ENCODE results near the gene ACSF2.

The ACSF2 gene

DNA sequence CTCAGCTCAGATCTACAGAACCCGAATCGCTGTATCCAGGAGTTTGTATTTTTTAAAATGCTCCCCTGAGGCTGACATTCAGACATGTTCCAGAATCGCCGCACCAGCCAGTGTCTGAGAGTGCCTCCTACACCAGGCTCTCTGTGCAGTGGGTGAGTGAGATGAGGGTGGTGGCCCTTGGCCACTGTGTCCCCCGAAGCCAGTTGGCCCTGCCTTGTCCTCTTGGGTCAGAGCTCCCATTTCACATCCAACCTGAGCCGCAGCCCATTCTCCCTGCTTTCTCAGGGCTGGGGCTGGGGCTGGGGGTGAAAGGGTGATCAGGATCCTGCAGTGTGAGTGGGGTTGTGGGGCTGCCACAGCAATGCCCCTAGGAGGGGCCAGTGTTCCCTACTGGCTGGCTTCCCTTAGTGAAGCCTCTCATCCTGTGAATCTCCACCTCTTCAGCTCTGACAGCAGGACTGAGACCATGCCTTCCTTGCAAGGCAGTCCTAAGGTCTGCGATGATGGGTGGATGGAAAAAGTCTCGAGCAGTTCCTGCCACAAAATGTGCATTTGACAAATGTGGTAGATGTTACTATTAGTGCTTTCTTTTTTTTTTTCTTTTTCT lies 69.3 kb downstream of the ACSF2 start:
- Histone ChIP-seq H3K36me3 (ENCODE audit: insufficient read depth, low read length) (no peaks in the 10 kb centered on the region), H3K9me3 (ENCODE audit: control insufficient read depth, insufficient read depth, low read length) (no peaks in the 10 kb centered on the region), H3K4me1 (ENCODE audit: insufficient read depth, low read length) (no peaks in the 10 kb centered on the region), H3K9ac (ENCODE audit: low read depth, low read length) (no peak overlapping the region)

DNA sequence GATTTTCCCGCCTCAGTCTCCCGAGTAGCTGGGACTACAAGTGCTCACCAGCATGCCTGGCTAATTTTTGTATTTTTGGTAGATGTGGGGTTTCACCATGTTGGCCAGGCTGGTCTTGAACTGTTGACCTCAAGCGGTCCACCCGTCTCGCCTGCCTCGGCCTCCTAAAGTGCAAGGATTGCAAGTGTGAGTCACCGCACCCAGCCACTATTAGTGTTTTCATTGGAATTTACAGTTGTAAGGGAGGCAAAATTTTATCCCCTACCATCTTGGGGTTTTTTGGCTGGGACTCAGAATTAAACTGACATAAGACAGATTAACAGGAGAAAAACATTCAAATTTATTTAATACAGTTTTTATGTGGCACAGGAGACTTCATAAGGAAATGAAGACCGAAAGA lies 69.9 kb downstream of the ACSF2 start:
- H3K4me1 ChIP-seq (ENCODE audit: insufficient read depth, low read length): no peaks in the 10 kb centered on the region
- H3K9me3 ChIP-seq (ENCODE audit: control insufficient read depth, insufficient read depth, low read length): no peaks in the 10 kb centered on the region
- H3K9ac ChIP-seq (ENCODE audit: low read depth, low read length): no peak overlapping the region
- H3K36me3 ChIP-seq (ENCODE audit: insufficient read depth, low read length): no peaks in the 10 kb centered on the region

DNA sequence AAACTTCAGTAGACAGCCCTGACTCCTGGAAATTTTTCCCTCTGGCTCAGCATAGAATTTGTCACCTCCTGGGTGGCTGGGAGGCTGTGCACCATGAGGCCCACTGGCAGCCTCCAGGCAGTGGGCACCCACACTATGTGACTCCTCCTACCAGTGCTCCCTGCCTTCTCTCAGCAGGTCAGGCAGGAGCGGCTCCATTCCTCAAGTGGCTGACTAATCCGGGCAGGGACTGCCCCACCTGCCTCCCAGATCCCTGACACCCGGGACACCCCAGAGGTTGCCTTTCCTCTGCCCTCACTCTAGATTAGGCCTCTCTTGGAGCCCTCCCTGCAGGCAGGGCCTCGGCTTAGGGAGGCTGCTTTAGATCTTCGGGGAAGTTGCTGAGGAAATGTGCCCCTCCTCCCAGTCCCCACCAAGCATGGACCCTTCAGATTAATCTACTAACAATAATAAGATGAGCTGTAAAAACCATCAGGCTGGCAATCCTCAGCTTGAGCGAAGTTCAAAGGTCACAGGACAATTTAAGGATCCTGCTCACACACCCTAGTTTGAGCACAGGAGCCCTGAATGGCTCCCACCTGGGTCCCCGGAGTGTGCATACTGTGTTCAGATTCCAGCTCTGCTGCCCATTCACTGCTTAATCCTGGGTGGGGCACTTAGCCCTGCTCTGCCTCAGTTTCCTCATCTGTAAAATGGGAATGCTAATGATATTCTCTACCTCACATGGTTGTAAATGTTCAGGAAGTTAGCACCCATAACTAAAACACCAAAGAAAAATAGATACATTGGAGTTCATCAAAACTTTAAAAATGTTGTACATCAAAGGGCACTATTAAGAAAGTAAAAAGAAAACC lies 72.2 kb downstream of the ACSF2 start:
- Histone ChIP-seq H3K9ac (ENCODE audit: low read depth, low read length) (no peak overlapping the region), H3K36me3 (ENCODE audit: insufficient read depth, low read length) (no peaks in the 10 kb centered on the region), H3K9me3 (ENCODE audit: control insufficient read depth, insufficient read depth, low read length) (no peaks in the 10 kb centered on the region), H3K4me1 (ENCODE audit: insufficient read depth, low read length) (no peaks in the 10 kb centered on the region)

DNA sequence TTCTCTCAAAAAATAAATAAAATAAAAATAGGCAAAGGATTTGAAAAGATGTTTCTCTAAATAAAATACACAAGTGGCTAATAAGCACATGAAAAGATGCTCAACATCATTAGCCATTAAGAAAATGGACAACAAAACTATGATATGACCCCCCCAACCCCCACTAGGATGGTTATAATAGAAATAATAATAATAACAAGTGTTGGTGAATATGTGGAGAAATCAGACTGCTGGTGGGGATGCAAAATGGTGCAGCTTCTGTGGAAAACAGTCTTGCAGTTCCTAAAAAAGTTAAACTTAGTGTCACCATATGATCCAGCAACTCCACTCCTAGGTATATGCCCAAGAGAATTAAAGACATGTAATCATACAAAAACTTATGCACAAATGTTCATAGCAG lies 73.3 kb downstream of the ACSF2 start:
- Histone ChIP-seq H3K36me3 (ENCODE audit: insufficient read depth, low read length) (no peaks in the 10 kb centered on the region), H3K4me1 (ENCODE audit: insufficient read depth, low read length) (peaks cover 7% of the 10 kb centered on the region; the same call in 1 of the 2 replicates), H3K9me3 (ENCODE audit: control insufficient read depth, insufficient read depth, low read length) (no peaks in the 10 kb centered on the region), H3K9ac (ENCODE audit: low read depth, low read length) (no peak overlapping the region)

DNA sequence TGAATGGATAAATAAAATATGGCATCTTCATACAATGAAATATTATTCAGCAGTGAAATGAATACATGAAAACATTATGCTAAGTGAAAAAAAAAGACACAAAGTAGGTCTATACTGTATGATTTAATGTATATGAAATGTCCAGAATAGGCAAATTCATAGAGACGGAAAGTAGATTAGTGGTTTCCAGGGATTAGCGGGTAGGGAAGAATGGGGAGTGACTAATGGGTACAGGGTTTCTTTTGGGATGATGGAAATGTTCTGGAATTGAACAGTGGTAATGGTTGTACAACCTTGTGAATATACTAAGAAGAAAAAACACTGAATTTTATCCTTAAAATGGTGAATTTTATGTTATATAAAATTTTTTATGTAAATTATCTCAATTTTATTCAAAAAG lies 73.7 kb downstream of the ACSF2 start:
- Histone ChIP-seq H3K36me3 (ENCODE audit: insufficient read depth, low read length) (no peaks in the 10 kb centered on the region), H3K9me3 (ENCODE audit: control insufficient read depth, insufficient read depth, low read length) (no peaks in the 10 kb centered on the region), H3K9ac (ENCODE audit: low read depth, low read length) (no peak overlapping the region), H3K4me1 (ENCODE audit: insufficient read depth, low read length) (peaks cover 8% of the 10 kb centered on the region; the same call in 1 of the 2 replicates)

DNA sequence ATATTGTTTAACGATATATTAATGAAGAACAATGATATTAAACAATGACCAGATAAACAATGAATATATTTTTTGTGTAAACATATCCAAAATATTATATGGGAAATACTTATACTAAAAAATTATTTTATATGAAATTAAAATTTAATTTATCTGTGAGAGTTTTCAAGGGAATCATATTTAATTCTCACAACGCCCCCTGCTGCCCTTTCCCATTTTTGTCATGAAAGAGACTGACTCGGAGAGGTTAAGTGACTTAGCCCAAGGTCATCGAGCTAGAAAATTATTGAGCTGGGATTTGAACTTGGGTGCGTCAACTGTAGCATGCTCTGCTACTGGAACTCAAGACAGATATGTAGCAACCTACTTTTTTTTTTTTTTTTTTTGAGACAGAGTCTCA lies 75.0 kb downstream of the ACSF2 start:
- H3K9ac ChIP-seq (ENCODE audit: low read depth, low read length): no peak overlapping the region
- H3K36me3 ChIP-seq (ENCODE audit: insufficient read depth, low read length): no peaks in the 10 kb centered on the region
- no peaks in the 10 kb centered on the region for H3K9me3 ChIP-seq (ENCODE audit: control insufficient read depth, insufficient read depth, low read length)
- H3K4me1 ChIP-seq (ENCODE audit: insufficient read depth, low read length): peaks cover 8% of the 10 kb centered on the region; the same call in 1 of the 2 replicates

DNA sequence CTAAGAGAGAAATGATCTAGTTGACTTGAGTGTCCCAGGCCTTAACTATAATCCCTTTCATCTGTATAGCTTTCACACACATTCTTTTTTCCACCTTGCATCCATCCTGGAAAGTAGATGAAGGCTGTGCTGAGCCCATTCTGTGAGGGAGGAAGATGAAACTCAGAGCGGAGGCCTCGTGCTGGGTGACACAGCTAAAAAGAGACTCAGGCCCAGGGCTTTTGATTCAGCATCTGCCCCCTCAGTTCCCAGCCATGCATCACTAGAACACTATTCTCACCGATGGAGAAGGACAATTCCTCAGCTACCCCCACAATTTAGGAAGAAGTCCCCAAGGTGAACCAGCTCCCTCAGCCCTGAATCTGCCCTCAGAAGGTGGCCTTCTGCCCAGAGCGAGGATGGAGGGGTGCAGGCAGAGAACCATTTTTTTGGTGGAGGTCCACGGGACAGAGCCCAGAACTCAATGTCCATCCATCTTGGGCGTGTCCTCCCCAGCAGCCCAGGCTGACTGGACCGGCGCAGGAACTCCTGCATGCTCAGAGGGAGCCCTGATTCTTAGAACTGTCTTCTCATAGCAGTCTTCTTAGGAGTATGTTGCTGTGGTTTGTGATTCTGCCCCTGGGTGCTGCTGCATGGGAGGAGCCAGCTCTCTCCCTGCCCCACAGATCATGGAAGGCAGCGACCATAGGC lies 76.4 kb downstream of the ACSF2 start:
- H3K9ac ChIP-seq (ENCODE audit: low read depth, low read length): no peak overlapping the region
- H3K4me1 ChIP-seq (ENCODE audit: insufficient read depth, low read length): peaks cover 8% of the 10 kb centered on the region; the same call in 1 of the 2 replicates
- H3K36me3 ChIP-seq (ENCODE audit: insufficient read depth, low read length): no peaks in the 10 kb centered on the region
- H3K9me3 ChIP-seq (ENCODE audit: control insufficient read depth, insufficient read depth, low read length): no peaks in the 10 kb centered on the region

DNA sequence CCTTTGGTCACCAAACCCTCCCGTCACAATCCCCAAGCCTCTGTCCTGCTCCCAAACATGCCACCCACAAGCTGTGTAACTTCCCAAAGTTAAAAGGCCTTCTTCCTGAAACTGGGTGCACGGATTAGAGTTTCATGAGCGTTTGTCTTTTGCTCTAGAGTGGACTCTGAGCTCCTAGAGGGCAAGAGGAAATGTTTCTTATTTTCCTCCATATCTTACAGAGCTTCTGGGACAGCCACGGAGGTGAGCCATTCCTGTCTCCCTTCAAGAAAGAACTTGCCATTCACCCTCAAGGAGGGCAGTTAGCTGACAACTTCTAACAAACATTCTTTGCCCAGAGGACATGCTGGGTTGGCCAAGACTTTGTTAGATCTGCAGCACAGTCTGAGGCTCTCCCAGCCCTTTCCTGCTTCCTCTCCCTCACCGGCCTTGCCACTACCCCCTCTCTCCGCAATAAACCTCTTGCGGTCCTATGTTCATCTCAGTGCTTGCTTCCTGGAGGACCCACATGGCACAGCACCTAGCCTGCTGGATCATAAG lies 79.6 kb downstream of the ACSF2 start:
- peaks cover 8% of the 10 kb centered on the region for H3K4me1 ChIP-seq (ENCODE audit: insufficient read depth, low read length)
- H3K9me3 ChIP-seq (ENCODE audit: control insufficient read depth, insufficient read depth, low read length): no peaks in the 10 kb centered on the region
- no peaks in the 10 kb centered on the region for H3K36me3 ChIP-seq (ENCODE audit: insufficient read depth, low read length)
- no peak overlapping the region for H3K9ac ChIP-seq (ENCODE audit: low read depth, low read length)

DNA sequence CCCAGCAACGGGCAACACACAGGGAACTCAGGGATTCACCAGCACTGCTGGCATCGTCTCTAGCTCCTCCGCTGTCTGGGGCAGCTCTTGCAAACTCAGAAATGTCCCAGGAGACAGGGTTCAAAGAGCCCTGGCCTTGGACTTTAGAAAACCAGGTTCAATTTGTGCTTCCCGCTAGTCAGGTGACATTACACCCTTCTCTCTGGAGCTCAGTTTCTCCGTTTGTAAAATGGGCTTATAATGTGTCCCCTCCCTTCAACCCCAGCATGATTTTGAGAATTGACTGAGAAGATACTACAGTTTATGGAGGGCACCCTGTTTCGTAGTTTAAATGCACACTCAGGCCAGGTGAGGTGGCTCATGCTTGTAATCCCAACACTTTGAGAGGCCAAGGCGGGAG lies 80.3 kb downstream of the ACSF2 start:
- Histone ChIP-seq H3K9ac (ENCODE audit: low read depth, low read length) (no peak overlapping the region), H3K4me1 (ENCODE audit: insufficient read depth, low read length) (peaks cover 14% of the 10 kb centered on the region), H3K36me3 (ENCODE audit: insufficient read depth, low read length) (no peaks in the 10 kb centered on the region), H3K9me3 (ENCODE audit: control insufficient read depth, insufficient read depth, low read length) (no peaks in the 10 kb centered on the region)

DNA sequence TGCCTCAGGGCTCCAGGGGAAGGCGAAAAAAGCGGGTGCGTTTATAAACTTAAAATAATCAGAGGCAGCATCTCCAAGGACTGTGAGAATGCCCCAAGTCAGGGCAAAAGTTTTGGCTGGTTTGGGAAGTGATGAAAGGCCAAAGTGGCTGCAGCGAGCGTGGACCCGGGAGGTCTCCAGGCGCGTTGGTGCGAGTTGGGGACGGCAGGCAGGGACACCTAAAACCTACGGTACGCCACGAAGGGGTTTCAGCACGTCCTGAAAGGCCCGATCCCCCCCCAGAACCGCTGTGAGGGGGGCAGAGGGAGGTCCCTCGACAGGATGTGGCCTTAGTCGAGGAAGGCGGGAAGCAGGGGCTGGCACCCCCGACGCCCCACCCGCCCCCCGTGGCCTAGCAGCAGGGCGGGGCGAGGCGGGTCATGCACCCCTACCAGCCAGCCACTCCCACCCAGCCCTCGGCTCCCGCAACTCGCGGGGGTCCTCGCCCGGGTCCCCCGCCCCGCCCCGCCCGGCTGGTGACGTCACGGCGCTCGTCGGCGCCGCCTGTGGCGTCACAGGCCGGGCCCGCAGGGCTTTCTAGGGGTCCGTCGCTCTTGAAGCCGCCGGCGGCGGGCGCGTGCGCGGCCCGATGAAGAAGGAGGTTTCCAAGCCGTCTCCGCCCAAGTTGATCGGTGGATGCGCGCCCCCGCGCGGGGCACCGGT lies 82.0 kb downstream of the ACSF2 start, which contains the start of gene MYCBPAP:
Gene MYCBPAP (plus strand): TSS at position 569 of the 702 bp plus-strand sequence. CDS start 236 bp downstream, outside the sequence.
- peak within 1 kb of the TSS; percentile 92 for H3K9ac ChIP-seq (ENCODE audit: low read depth, low read length)
- no peaks in the 10 kb centered on the region for H3K36me3 ChIP-seq (ENCODE audit: insufficient read depth, low read length)
- no peaks in the 10 kb centered on the region for H3K9me3 ChIP-seq (ENCODE audit: control insufficient read depth, insufficient read depth, low read length)
- peaks cover 17% of the 10 kb centered on the region for H3K4me1 ChIP-seq (ENCODE audit: insufficient read depth, low read length)

DNA sequence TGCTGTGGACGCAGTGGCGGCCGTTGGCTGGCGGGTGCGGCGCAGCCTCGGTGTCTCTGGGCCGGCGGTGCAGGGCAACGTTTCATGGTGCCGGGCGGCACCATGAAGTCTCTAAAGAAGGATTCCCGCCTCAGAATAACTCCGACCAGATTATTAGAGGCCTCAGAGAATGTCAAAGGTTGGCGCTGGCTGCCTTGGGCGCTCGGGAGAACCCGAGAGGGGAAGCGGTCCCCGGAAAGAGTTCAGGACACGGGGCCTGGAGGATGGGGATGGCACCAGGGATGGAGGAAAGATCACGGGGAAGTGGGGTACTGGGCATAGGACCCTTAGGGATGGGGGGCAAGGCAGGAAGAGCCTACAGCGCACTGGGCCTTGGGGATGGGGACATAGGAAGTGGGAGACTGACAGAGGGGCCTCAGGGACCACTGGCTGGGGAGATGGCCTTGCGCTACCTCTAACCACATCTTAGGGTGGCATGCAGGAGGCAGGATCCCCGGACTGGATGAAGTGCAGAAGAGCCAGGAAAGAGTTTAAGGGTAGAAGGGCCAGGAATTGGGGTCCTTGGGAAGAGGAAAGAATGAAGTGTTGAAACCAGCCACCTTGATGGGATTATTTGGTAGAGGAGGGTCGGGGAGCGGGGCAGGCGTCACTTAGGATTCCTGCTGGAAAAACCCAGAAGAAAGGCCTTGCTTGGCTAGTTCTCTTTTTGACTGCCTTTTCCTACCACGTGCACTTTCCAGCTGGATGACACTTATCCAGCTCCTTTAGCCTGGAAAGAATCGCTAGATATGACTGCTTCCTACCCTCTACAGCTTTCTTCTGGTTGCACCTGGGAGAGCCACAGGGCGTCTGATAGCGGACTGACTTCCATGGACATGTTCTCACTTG lies 82.8 kb downstream of the ACSF2 start:
- Histone ChIP-seq H3K4me1 (ENCODE audit: insufficient read depth, low read length) (peaks cover 14% of the 10 kb centered on the region), H3K9ac (ENCODE audit: low read depth, low read length) (peak overlapping the region; percentile 92)

DNA sequence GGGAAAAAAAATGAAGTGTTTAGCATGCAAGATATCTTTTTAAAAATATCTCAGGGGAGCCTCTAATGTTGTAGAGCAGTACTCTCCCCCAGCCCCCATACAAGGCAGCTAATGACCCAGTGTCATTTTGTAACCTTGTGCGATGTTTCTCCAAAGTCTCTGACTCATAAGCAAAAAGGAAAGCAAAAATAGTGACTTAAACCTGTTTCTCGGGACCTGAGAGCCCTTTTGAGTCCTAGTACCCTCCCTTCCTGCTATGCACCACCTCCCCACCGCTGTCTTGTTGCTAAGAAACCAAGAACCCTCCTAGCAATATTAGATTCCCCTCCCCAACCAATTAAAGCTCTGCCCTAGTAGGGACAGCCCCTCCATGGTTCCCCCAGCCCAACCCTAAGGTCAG lies 85.0 kb downstream of the ACSF2 start:
- H3K36me3 ChIP-seq (ENCODE audit: insufficient read depth, low read length): no peaks in the 10 kb centered on the region
- peaks cover 21% of the 10 kb centered on the region for H3K4me1 ChIP-seq (ENCODE audit: insufficient read depth, low read length)
- H3K9ac ChIP-seq (ENCODE audit: low read depth, low read length): no peak overlapping the region
- no peaks in the 10 kb centered on the region for H3K9me3 ChIP-seq (ENCODE audit: control insufficient read depth, insufficient read depth, low read length)

More for the DNA sequence above, 82.8 kb downstream of the ACSF2 start:
- H3K9me3 ChIP-seq (ENCODE audit: control insufficient read depth, insufficient read depth, low read length): no peaks in the 10 kb centered on the region
- no peaks in the 10 kb centered on the region for H3K36me3 ChIP-seq (ENCODE audit: insufficient read depth, low read length)

DNA sequence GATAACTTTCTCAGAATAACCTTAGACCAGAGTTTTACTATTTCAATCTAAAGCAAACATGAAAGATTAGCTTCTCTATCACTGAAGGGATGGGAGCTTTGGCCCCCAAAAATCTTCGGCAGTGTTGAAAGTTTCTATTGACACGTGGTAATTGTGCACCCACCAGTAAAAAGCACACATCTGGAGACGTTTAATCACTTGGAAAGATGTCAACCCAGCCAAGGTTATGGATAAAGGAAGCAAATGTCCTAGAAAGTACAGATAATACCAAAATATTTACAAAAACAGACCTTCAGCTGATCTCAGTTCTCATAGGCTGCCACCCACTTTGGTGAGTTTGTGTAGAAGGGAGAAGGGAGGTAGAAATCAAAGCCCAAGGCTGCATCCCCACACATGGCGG lies 87.5 kb downstream of the ACSF2 start:
- Histone ChIP-seq H3K9ac (ENCODE audit: low read depth, low read length) (no peak overlapping the region), H3K36me3 (ENCODE audit: insufficient read depth, low read length) (no peaks in the 10 kb centered on the region), H3K4me1 (ENCODE audit: insufficient read depth, low read length) (peaks cover 21% of the 10 kb centered on the region), H3K9me3 (ENCODE audit: control insufficient read depth, insufficient read depth, low read length) (no peaks in the 10 kb centered on the region)
